Measurements from ENCODE around the gene UGT2B28.
"Not testable (repeated sequence)": the region's sequence is repeated elsewhere in the genome, so short reads cannot be mapped to it uniquely, and the experiment has no call there.

DNA sequence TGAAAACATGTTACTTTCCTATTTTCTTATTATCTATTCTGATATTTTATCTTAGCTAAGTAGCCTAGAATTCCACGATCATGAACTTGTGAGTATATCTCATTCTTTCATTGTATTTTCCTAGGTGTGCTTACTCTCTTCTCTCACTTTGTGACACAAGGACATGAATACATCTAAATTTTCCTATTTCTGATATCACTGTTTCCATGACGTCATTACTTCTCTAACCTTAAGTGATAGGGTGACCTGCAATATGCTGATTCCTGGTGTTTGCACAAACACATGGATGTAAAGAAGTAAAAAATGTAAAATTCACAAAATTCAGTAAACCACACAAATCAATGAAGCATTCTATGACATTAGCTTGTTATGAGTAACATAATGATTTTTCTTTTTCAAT lies 29.4 kb upstream of the UGT2B28 start:
- TF ChIP-seq, protein P1, sequence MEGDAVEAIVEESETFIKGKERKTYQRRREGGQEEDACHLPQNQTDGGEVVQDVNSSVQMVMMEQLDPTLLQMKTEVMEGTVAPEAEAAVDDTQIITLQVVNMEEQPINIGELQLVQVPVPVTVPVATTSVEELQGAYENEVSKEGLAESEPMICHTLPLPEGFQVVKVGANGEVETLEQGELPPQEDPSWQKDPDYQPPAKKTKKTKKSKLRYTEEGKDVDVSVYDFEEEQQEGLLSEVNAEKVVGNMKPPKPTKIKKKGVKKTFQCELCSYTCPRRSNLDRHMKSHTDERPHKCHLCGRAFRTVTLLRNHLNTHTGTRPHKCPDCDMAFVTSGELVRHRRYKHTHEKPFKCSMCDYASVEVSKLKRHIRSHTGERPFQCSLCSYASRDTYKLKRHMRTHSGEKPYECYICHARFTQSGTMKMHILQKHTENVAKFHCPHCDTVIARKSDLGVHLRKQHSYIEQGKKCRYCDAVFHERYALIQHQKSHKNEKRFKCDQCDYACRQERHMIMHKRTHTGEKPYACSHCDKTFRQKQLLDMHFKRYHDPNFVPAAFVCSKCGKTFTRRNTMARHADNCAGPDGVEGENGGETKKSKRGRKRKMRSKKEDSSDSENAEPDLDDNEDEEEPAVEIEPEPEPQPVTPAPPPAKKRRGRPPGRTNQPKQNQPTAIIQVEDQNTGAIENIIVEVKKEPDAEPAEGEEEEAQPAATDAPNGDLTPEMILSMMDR (IDR thresholded peaks at IDR 0.05; ENCODE audit: poor library complexity): not testable (repeated sequence)
- TF ChIP-seq EZH2phosphoT487 (IDR thresholded peaks at IDR 0.05; ENCODE audit: low read depth, severe bottlenecking, unreplicated experiment): not testable (repeated sequence)

Measured in hepatocyte (in vitro differentiated cells).